SK-N-SH (cell line): ENCODE results near the gene REX1BD. TPM values are rescaled to one million over a fixed set of nuclear protein-coding genes. Genes with fewer than 3 reads are reported as not detected.

Source experiments
- CTCF ChIA-PET: fragments of 300-600, 350-600 bp; formaldehyde crosslinking; extraction: SDS; loops from one replicate; lab custom pipeline; 2021; lab: Yijun Ruan, JAX
- POLR2A ChIA-PET: fragments of 350-600 bp; sonication (Branson Sonifier 250); formaldehyde crosslinking; extraction: SDS; loops from one replicate; lab custom pipeline; 2020; ENCODE audit warnings: antibody characterized with exemption, inconsistent platforms; lab: Yijun Ruan, JAX
- DNase-seq: peaks from one replicate; pipeline ENCODE4 v3.0.0; 2012
- H2AFZ ChIP-seq: fragments of 200-600 bp; sonication (generic); 2 replicates; pipeline ENCODE4 v1.8.1; 2016; ENCODE audit warnings: antibody characterized with exemption, mild to moderate bottlenecking, low read depth
- H3F3A ChIP-seq: fragments of 200-600 bp; sonication (generic); replicated peaks from 2 replicates; pipeline ENCODE3; 2016; ENCODE audit warnings: antibody characterized with exemption, mild to moderate bottlenecking; ENCODE audit not compliant: insufficient read depth
- H3K27ac ChIP-seq, 2 experiments: fragments of 200-500 bp in 1 of 2; fragments of 200-600 bp in 1 of 2; sonication (Bioruptor generic) in 1 of 2; sonication (generic), shearing (Covaris generic) in 1 of 2; 2 replicates each; pipeline versions ENCODE4 v1.5.1 to v1.6.1; 2014 to 2016; ENCODE audit warnings: low read depth in 2 of 2, inconsistent platforms in 1 of 2, low read length in 1 of 2, mild to moderate bottlenecking in 1 of 2, mixed read lengths in 1 of 2
- H3K27me3 ChIP-seq: fragments of 200-600 bp; sonication (generic), shearing (Covaris generic); 2 replicates; pipeline ENCODE4 v1.6.1; 2016; ENCODE audit warnings: mixed run types; ENCODE audit not compliant: insufficient read depth
- H3K36me3 ChIP-seq, 2 experiments: fragments of 200-500 bp in 1 of 2; fragments of 200-600 bp in 1 of 2; sonication (Bioruptor generic) in 1 of 2; sonication (generic) in 1 of 2; replicated peaks in 1 of 2; 2 replicates each; pipeline versions ENCODE3 to v1.5.1; 2014 to 2016; ENCODE audit warnings: low read length in 1 of 2, mild to moderate bottlenecking in 1 of 2; ENCODE audit not compliant: insufficient read depth in 2 of 2, control insufficient read depth in 1 of 2
- H3K4me1 ChIP-seq, 2 experiments: fragments of 200-500 bp in 1 of 2; fragments of 200-600 bp in 1 of 2; sonication (Bioruptor generic) in 1 of 2; sonication (generic), shearing (Covaris generic) in 1 of 2; 2 replicates each; pipeline versions ENCODE4 v1.5.1 to v1.6.1; 2014 to 2016; ENCODE audit warnings: low read depth in 1 of 2, low read length in 1 of 2, mixed run types in 1 of 2; ENCODE audit not compliant: insufficient read depth in 2 of 2, control insufficient read depth in 1 of 2
- H3K4me2 ChIP-seq: fragments of 200-600 bp; sonication (generic), shearing (Covaris generic); 2 replicates; pipeline ENCODE4 v1.6.1; 2017; ENCODE audit warnings: mixed run types
- H3K4me3 ChIP-seq, 2 experiments: fragments of 200-500 bp in 1 of 2; fragments of 200-600 bp in 1 of 2; sonication (Bioruptor generic) in 1 of 2; sonication (generic), shearing (Covaris generic) in 1 of 2; 2 replicates each; pipeline versions ENCODE4 v1.5.1 to v1.8.1; 2014 to 2016; ENCODE audit warnings: low read depth in 2 of 2, inconsistent platforms in 1 of 2, low read length in 1 of 2, mild to moderate bottlenecking in 1 of 2, mixed read lengths in 1 of 2, moderate library complexity in 1 of 2
- H3K79me2 ChIP-seq: fragments of 200-600 bp; sonication (generic); 2 replicates; pipeline ENCODE4 v1.8.1; 2017; ENCODE audit warnings: mild to moderate bottlenecking; ENCODE audit not compliant: insufficient read depth
- H3K9ac ChIP-seq: fragments of 200-600 bp; sonication (generic); 2 replicates; pipeline ENCODE4 v1.6.1; 2017; ENCODE audit warnings: mixed run types
- H3K9me2 ChIP-seq: fragments of 200-600 bp; sonication (generic); 2 replicates; pipeline ENCODE4 v1.6.1; 2017; ENCODE audit warnings: mixed run types
- H3K9me3 ChIP-seq: fragments of 200-600 bp; sonication (generic); 2 replicates; pipeline ENCODE4 v1.6.1; 2017; ENCODE audit warnings: mixed run types, mild to moderate bottlenecking, moderate library complexity
- H4K20me1 ChIP-seq: fragments of 200-600 bp; sonication (generic); 2 replicates; pipeline ENCODE4 v1.6.1; 2017; ENCODE audit warnings: mild to moderate bottlenecking, mixed run types; ENCODE audit not compliant: insufficient read depth
- CTCF ChIP-seq: fragments of 200-600 bp; sonication (generic); IDR thresholded peaks from 2 replicates; pipeline ENCODE4 v1.6.1; 2017; ENCODE audit warnings: antibody characterized with exemption, mild to moderate bottlenecking, moderate library complexity
- PBX3 ChIP-seq: IDR thresholded peaks from 2 replicates; pipeline ENCODE4; 2012
- REST ChIP-seq: IDR thresholded peaks from 2 replicates; pipeline ENCODE4 v1.6.1; 2012; ENCODE audit warnings: mild to moderate bottlenecking, low read depth, low read length, moderate library complexity
- SIN3A ChIP-seq: IDR thresholded peaks from 2 replicates; pipeline ENCODE4 v1.6.1; 2012; ENCODE audit warnings: low read depth, mild to moderate bottlenecking, low read length, moderate library complexity, borderline replicate concordance
- SMC3 ChIP-seq: IDR thresholded peaks from 2 replicates; pipeline ENCODE4 v1.6.1; 2012; ENCODE audit warnings: low read depth, low read length, improper control_type of control experiment
- TAF1 ChIP-seq: IDR thresholded peaks from 2 replicates; pipeline ENCODE4 v1.6.1; 2012; ENCODE audit warnings: low read depth, mild to moderate bottlenecking, low read length, moderate library complexity, borderline replicate concordance
- USF1 ChIP-seq: IDR thresholded peaks from 2 replicates; pipeline ENCODE4 v1.4.0; 2012; ENCODE audit warnings: low read depth, borderline replicate concordance
- WGBS: methylation state at CpG from one replicate; pipeline ENCODE4 v1.1.6; 2017; ENCODE audit warnings: low lambda C conversion rate; 5-methylcytosine and 5-hydroxymethylcytosine counted together
- polyA plus RNA-seq, 3 experiments: library from polyadenylated mRNA; depleted of rRNA; stranded (reverse); fragments of >200 nt; gene quantifications; 2 replicates each; pipeline ENCODE4 v1.2.3, GENCODE V29; 2012

REX1BD gene
- polyA plus RNA-seq, 1 of the 3 experiments (the other 2 are of a cell fraction), result 159 TPM

- no peak for TF ChIP-seq PBX3
- TF ChIP-seq TAF1, result no peak
- TF ChIP-seq CTCF, result no peak
These were observed 29.0 kb downstream of the REX1BD start (continued) for GRCh38 chr19:18617562-18617961.

GRCh38 chr19:18618236-18618635 is 29.6 kb downstream of the REX1BD start:
- Histone ChIP-seq H2AFZ (no peak overlapping the region), H3K9ac (no peak overlapping the region), H3K9me2 (no peaks in the 10 kb centered on the region), H3K27me3 (no peaks in the 10 kb centered on the region), H4K20me1 (no peaks in the 10 kb centered on the region), H3K79me2 (no peaks in the 10 kb centered on the region), H3K4me2 (no peak overlapping the region), H3K36me3 (no peaks in the 10 kb centered on the region), H3K9me3 (no peaks in the 10 kb centered on the region), H3K27ac (no peak overlapping the region), H3K4me3 (no peak overlapping the region), H3K4me1 (peaks cover 0 to 2% of the 10 kb centered on the region in 2 experiments; a peak in 1 of 4 replicates), H3F3A (peaks cover 5% of the 10 kb centered on the region)
- POLR2A ChIA-PET, result no interaction called here
- WGBS, result no CpG with 5 or more reads among the region's 13 CpGs
- TF ChIP-seq USF1, result no peak
- no peak for TF ChIP-seq SMC3
- no peak for TF ChIP-seq SIN3A
- no peak for TF ChIP-seq REST
- DNase-seq, result no peak
- CTCF ChIA-PET, result interaction anchor here (0.9 kb wide), 1 partner anchor 229 kb away, joined by 3 read pairs; no protein-coding TSS in a partner anchor
